ENCODE results near the gene C1orf167.
"Not testable (repeated sequence)": the region's sequence is repeated elsewhere in the genome, so short reads cannot be mapped to it uniquely, and the experiment has no call there.

The C1orf167 gene

DNA sequence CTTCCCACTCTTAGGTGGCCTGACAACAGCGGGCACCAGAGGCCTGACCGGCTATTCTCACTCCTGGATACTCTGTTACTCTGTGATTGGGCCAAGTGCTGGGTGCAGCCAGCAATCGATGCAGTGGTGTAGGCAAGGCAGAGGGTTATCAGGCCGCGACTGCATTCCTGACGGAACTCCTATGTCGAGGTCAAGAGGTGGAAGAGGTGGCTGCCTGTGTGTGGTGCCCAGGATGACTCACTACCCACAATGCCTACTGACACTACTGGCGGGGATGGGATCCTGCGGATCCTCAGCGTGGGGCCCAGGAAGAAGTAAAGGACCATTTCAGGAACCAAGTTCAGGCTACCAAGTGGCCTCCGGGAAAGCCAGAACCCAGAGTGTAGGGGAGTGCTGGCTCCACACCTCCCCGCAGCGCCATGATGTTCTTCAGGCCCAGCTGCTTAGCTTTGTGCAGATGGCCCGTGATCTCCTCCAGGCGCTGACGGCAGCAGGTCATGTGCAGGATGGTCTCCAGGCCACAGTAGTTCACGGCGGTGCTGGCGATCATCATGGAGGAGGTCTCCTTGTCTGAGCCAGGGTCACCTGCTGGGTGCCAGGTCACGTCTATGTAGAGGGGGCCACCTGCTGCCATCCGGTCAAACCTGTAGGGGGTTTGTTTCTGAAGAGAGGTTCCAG, 38.9 kb downstream of the C1orf167 start:
- DNase-seq (ENCODE audit: low spot score): no peak

DNA sequence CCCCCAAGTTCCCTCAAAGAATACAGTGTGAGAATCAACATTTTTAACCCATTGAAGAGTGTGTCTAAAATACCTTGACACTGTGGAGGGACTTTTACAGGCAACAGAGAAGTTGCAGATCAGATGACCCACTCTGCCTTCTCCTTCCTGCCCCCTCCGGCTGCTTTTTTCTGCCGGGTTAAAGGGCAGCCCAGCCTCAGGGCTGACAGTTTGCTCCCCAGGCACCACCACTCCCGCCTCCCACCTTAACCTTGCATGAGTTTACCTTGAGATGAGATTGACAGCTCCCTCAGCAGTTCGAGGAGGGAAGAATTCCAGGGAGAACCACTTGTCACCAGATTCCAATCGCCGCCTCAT, 40.6 kb downstream of the C1orf167 start:
- no peak for DNase-seq (ENCODE audit: low spot score)

DNA sequence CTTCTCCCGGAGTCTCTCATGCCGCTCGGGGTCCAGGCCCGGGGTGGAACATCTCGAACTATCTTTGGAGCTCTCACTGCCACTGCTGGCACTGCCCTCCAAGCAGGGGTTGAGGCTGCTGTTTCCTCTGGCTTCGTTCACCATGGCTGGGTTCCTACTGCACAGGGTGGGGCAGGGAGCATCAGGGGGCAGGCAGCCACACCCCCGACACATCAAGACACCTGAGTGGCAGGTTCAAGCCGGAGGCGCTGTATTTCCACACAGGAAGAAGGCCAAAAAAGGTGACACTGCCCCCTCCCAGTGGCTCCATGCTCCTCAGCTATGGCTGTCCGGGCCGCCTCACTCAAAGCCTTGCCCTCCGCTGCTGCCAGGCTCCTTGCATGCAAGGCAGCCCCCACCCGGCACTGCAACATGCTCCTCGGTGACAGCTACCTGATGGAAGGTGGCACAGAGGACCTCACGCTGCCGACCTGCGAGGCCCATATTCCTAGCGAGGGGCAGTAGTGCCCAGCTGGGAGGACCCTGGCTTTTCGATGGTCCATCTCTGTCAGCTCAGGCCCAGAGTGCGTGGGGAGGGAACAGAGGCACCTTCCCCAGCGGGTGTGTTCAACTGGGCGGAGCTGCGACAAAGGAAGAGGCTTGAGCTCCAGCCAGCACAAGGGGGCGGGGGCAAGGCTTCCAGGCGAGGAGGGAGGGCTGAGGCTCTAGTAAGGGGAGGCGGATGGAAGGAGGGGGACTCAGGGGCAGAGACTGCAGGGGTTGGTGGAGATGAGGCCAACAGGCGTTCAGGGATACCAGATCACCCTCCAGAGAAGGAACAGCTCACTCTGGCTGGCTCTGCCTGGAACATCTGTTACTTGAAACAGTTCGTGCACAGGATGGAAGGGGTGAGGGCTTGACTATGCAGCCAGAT, 41.2 kb downstream of the C1orf167 start:
- peak; percentile 89 for DNase-seq (ENCODE audit: low spot score)

DNA sequence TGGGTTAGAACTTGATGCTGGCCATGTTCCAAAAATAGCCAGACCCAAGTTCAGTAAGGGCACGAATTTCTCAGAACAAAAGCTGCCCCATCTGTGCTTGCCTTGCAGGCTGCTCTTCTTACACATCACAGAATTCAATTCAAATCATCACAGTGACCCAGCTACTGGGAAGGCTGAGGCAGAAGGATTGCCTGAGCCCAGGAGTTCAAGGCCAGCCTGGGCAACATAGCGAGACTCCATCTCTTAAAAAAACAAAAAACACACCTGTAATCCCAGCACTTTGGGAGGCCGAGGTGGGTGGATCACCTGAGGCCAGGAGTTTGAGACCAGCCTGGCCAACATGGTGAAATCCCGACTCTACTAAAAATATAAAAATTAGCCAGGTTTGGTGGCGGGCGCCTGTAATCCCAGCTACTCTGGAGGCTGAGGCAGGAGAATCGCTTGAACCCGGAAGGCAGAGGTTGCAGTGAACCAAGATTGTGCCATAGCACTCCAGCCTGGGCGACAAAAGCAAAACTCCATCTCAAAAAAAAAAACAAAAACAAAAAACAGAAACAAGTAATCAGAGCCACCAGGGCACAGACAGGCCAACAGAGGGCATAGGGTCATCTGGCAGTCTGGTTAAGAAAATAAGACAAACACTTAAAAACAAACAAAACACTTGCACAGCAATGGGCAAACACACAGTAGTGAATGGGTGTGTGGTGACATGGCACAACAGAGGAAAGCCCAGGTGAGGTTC, 42.1 kb downstream of the C1orf167 start:
- not testable (repeated sequence) for DNase-seq (ENCODE audit: low spot score)

DNA sequence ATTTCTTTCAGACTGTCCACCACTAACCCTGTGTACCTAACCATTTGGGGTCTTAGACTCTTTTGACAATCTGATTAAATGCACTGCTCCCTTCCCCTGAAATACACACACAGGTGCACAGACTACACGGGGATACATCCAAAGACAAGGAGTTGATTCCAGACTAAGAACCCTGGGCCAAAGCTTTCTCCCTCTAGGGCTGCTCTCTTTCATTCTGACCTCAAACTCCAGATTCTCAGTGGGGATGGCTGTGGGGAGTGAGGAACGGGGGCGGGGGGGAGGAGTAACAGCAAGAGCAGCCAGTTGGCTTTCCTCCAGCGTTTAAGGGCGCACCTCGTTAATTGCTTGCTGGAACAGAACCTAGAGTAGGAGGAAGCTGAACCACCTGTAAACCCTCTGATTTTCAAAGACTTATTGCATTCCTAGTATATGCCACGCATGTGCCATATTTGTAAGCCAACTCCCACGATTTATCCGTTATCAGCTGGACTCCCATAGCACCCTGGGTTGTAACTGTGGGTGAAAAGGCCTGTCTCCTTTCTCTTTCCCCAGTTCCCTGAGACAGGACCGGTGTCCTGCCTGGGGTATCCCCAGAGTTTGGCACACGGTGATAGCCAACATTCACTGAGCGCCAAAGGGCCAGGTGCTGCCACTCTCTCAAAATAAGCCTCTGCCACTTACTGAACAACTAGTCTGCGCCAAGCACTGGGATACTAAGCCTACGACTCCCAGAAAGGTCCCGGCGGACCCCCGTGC, 42.9 kb downstream of the C1orf167 start:
- no peak for DNase-seq (ENCODE audit: low spot score)

DNA sequence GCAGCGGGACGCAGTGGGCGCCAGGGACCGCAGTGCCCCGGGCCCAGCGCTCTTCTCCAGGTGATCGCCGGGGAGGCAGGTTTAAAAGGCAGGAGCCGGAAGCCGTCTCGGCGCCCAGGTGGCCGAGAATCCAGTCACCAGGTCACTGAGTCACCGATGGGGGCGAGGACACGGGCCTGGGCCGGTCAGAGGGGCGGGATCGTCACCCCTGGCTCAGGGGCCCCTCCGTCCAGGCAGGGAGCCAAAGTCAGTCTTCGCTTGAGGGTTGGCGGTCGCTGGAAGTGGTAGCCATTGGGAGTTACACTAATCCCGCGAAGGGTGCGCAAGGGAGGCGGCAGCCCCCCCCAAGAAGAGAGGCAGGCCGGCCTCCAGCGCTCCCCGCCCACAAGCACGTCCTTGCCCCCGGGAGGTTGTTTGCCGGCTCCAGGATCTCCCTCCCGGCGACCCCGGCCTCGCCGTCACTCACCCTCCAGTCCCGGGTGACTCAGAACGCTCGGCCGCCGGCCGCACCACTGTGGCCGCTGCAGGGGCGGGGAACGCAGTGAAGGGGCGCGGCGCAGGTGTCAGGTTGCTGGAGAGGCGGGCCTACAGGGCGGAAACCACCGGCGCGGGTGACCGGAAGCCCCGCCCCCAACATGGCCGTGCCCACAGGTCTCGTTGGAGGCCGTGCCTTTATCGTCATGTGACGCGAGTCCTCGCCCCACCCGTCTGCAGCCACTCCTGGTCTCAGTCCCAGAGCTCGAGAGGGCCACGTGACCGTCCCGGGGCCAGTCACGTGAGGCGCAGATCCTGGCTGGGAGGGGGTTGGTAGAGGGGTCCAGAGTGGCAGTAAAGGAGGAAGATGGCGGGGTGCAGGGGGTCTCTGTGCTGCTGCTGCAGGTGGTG, 43.7 kb downstream of the C1orf167 start, which contains the start of the genes CLCN6 and MTHFR:
TSS of gene CLCN6 (plus strand) at position 770 of the 885 bp plus-strand sequence. CDS start at position 842, 72 bp downstream.
TSS of gene MTHFR (minus strand) at position 543 of the 885 bp plus-strand sequence. CDS start 2,848 bp downstream, outside the sequence.
- DNase-seq (ENCODE audit: low spot score): peak; percentile 98

DNA sequence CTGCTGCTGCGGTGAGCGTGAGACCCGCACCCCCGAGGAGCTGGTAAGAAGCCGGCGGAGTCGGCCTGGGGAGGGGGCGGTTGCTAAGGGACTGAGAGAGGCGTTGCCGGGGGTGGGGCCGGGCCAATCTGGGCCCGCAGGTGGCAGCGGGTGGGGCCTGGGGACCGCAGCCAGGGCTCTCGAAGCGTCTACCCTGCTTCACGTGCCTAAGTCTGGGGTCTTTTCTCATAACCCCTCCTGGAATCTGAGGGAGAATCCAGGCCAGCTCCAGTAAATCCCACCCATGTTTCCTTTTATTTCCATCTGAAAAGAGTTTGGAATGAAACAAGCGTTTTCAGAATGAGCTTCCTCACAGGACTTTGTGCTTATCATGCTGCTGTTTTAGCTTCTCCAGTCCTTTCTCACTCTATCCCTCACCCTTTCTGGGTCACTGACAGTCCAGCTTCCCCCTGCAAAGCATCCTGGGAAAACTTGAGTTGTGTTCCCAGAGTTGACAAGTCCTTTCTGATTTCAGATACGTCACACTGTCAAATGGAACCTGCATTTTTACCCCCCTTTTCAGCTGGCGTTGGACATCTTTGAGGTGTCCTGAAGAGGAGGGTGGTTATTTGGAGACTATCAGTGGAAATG, 44.4 kb downstream of the C1orf167 start:
- peak; percentile 48 for DNase-seq (ENCODE audit: low spot score)

DNA sequence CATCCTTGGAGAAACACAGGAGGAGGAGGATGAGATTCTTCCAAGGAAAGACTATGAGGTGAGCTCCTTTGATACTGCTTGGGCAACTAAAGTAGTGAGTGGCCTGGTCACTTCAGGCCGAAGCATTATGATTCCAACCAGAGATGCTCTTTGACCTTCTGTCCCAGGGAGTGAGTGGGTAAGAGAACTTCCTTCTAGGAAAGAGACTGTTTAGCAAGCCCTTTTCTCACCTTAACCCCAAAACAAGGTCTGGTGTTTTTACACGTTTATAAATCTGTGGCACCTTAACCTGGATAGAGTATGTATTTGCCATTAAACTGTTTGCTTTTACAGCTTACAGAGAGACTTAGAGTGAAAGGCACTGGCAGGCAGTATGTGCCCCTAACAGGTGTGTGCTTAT, 45.1 kb downstream of the C1orf167 start:
- DNase-seq (ENCODE audit: low spot score): no peak

DNA sequence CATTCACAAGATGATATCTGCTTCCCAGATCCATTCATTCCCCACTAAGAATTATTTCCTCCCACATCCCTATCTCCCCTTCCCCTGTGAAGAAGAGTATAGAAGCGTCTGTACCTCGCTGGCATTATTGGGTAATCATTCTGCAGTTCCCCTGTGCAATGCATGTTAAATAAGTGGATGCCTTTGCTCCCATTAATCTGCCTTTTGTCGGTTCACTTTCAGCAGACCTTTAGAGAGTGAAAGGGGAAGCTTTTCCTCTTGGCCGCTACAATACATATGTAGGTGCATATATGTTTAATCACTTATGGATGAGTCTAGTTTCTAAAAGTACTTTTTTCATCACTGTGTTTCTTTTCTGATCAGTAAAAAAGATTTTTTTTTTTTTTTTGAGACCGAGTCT, 51.0 kb downstream of the C1orf167 start:
- no peak for DNase-seq (ENCODE audit: low spot score)

DNA sequence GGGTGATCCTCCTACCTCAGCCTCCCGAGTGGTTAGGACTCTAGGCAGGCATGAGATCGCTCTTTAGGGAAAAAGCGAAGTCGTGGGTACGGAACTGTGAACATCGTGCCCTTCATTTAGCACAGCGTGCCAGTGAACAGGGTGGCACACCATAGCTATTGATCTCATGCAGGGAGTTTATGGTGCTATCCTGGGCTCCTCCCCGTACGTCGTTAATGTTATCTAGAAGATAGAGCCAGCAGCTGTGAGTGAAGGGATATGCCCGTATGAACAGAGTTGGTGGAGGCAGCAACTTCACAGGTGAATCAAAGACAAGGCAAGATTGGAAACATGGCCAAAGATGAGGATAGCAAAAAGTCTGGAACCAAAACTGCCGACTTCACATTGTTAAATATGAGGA, 55.2 kb downstream of the C1orf167 start:
- no peak for DNase-seq (ENCODE audit: low spot score)

DNA sequence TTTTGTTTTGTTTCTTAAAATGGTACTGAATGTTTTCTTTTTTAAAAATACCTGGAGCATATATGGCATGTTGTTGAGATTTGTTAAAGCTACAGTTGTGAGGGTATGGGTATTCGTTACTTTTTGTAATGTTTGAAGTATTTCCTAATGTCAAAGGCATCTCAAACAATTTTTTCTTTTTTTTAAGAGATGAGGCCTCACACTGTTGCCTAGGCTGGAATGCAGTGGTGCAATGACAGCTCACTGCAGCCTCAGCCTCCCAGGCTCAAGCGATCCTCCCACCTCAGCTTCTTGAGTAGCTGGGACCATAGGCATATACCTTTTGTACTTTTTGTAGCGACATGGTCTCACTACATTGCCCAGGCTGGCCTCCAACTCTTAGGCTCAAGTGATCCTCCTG, 60.1 kb downstream of the C1orf167 start:
- DNase-seq (ENCODE audit: low spot score): no peak

DNA sequence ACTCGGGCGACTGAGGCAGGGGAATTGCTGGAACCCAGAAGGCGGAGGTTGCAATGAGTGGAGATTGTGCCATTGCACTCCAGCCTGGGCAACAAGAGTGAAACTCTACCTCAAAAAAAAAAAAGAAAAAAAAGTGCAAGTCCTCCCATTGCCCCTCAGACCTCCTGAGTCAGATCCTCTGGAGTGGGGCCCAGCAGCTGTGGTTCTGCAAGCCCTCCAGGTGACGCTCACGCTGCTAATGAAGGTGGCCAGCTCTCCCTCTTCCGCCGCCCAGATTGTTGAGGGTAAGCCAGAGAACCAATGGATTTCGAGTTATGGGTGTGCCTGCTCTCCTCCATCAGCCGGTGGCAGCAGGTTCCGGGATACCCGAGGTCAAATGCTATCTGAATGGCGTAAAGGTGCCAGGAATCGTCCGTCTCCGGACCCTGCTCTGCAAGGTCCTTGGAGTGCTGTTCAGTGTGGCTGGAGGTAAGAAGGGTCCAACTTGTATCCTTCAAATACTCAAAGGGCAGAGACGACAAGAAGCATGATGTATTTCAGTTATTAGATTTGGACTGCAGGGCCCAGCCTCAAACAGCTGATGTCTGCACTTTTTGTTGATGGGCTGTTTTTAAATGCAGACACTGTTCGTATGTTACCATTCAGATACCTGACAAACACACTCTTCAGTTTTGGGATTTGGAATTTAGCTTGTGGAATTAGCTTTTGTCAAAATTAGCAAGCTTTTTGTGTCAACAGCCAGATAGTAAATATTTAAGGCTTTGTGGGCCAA, 61.6 kb downstream of the C1orf167 start:
- DNase-seq (ENCODE audit: low spot score): no peak

DNA sequence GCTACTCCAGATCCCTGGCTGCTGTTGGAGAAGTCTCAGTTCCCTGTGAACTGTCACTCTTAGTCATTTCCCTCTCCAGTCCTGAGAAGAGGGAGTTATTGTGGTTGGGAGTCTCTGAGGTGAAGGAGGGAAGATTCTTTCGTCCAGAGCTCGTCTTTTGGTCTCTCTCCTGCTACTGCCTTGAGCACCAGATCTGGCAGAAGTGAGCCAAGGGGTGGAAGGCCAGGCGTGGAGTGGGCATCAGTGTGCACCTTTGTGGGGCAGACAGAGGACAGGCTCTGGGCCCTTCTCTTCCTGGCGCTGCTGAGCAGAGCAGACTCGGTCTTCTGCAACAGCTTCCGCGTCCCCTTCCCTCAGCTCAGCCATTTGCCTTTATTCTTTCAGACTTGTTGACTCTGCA, 63.1 kb downstream of the C1orf167 start:
- DNase-seq (ENCODE audit: low spot score): no peak

DNA sequence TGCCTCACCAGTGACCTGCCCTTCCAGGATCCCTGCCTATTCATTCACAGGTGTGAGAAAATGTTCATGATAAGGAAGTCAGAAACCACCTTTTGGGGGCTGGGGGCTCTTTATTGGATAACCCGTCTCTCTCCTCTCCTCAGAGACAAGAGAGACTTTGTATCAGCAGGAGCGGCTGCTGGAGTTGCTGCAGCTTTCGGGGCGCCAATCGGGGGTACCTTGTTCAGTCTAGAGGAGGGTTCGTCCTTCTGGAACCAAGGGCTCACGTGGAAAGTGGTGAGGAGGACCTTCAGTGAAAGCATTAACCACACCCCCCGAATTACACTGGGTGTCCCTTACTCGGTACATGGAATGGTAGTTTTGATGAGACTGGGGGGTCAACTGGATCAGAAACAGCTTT, 65.0 kb downstream of the C1orf167 start:
- no peak for DNase-seq (ENCODE audit: low spot score)

DNA sequence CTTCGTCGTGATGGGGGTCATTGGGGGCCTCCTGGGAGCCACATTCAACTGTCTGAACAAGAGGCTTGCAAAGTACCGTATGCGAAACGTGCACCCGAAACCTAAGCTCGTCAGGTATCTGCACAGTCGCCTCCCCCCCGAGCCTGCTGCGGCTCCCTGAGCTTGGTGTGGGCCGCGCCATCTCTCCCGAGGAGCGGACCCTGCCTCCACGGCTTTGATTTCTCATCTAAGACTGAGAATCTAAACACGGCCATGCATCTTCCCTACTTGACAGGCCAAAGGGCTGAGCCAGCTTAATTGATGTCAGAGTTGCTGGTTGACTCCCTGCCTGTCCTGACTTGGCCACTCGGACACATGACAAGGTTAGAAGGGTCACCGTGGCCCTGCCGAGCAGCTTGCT, 66.5 kb downstream of the C1orf167 start:
- DNase-seq (ENCODE audit: low spot score): no peak

DNA sequence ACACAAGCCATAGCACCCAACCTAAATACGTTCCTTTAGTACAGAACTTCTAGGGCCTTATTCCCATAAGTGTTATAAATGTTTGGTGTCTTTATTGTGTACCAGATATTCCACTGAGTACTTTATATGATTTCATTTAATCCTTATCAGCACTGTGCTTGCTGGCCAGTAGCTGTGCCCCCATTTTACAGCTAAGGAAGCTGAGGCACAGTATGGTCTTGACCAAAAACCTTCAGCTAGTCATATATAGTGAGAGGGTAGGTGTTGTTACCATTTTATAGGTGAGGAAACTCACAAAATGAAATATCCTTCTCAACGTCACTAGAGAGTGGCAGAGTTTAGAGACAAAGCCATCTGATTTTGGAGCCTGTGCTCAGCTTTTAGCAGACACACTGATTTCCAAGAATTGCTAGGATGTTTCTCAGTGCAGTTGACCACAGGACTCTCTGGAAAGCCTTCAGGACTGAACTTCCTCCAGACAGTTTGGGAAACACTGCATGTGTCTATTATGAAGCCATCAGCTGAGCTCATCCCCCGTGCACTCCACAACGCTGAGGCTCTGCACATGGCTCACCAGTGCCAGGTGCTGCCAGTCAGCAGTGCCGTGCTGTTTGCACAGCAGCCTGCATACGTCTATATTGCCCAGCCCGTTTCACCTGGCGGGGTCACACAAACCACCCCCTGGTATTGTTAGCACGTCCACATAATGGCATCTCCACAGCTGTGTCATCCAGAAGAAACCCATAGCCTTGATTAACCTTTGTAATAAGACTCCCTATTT, 70.1 kb downstream of the C1orf167 start:
- DNase-seq (ENCODE audit: low spot score): no peak

DNA sequence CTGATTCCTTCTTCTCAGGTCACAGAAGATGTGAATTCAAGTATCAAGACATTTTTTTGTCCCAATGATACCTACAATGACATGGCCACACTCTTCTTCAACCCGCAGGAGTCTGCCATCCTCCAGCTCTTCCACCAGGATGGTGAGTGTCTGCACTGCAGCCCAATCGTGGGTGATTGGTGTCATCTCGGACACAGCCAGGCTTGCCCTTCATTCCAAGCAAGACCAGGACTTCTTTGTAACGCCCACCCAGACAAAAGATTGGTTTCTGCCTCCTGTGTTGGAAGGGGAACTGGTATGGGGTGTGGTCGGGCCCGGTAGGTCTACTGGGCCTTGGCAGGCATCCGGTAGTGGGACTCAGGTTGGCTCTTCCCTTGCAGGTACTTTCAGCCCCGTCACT, 71.5 kb downstream of the C1orf167 start:
- no peak for DNase-seq (ENCODE audit: low spot score)

DNA sequence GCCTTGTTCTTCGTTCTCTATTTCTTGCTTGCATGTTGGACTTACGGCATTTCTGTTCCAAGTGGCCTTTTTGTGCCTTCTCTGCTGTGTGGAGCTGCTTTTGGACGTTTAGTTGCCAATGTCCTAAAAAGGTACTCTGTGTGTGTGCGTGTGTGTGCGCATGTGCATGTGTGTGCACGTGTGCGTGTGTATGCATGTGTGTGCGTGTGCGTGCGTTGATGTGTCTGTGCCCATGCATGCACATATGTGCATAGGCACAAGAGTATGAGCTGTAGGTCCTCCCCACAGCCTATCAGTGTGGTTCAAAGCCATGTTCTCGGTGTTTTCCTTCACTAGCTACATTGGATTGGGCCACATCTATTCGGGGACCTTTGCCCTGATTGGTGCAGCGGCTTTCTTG, 71.9 kb downstream of the C1orf167 start:
- no peak for DNase-seq (ENCODE audit: low spot score)

Data from AG08396 (cell line).